GM06990 (cell line): ENCODE measurements around the gene CDC25A.

Source experiments
- DNase-seq: peaks from one replicate; pipeline ENCODE4 v3.0.0-alpha.2; 2011; ENCODE audit not compliant: insufficient read length; ENCODE audit errors: extremely low read depth
- H3K27me3 ChIP-seq: replicated peaks from 2 replicates; pipeline ENCODE4 v1.6.0; 2011; ENCODE audit warnings: low read length; ENCODE audit not compliant: control insufficient read depth, insufficient read depth
- H3K36me3 ChIP-seq: 2 replicates; pipeline ENCODE4 v1.5.1; 2011; ENCODE audit warnings: low read length; ENCODE audit not compliant: control insufficient read depth, insufficient read depth
- H3K4me3 ChIP-seq: replicated peaks from 2 replicates; pipeline ENCODE4 v1.5.1; 2011; ENCODE audit warnings: low read depth, mild to moderate bottlenecking, control low read depth, low read length
- TF ChIP-seq, protein P1 (sequence below): IDR thresholded peaks from 2 replicates; pipeline ENCODE4 v1.5.1; 2011; ENCODE audit warnings: low read length, control low read depth, mild to moderate bottlenecking, inconsistent platforms; ENCODE audit not compliant: insufficient read depth, poor library complexity, severe bottlenecking

CDC25A gene

DNA sequence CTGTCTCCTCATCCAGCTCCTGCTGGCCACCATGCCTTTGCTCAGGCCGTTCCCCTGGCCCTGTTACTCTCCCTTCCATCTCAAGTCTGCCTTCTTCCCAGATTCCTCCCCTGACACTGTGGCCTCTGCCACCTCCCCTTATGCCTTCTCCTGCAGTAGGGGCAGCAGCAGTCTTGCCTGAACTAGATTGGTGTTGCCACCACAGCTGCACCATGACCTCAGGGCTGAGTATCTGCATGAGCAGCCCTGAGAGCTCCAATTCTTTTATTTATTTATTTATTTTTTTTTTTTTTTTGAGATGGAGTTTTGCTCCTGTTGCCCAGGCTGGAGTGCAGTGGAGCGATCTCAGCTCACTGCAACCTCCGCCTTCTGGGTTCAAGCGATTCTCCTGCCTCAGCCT lies 21.2 kb upstream of the CDC25A start:
- DNase-seq = no peak
- TF ChIP-seq, protein P1, sequence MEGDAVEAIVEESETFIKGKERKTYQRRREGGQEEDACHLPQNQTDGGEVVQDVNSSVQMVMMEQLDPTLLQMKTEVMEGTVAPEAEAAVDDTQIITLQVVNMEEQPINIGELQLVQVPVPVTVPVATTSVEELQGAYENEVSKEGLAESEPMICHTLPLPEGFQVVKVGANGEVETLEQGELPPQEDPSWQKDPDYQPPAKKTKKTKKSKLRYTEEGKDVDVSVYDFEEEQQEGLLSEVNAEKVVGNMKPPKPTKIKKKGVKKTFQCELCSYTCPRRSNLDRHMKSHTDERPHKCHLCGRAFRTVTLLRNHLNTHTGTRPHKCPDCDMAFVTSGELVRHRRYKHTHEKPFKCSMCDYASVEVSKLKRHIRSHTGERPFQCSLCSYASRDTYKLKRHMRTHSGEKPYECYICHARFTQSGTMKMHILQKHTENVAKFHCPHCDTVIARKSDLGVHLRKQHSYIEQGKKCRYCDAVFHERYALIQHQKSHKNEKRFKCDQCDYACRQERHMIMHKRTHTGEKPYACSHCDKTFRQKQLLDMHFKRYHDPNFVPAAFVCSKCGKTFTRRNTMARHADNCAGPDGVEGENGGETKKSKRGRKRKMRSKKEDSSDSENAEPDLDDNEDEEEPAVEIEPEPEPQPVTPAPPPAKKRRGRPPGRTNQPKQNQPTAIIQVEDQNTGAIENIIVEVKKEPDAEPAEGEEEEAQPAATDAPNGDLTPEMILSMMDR = no peak

DNA sequence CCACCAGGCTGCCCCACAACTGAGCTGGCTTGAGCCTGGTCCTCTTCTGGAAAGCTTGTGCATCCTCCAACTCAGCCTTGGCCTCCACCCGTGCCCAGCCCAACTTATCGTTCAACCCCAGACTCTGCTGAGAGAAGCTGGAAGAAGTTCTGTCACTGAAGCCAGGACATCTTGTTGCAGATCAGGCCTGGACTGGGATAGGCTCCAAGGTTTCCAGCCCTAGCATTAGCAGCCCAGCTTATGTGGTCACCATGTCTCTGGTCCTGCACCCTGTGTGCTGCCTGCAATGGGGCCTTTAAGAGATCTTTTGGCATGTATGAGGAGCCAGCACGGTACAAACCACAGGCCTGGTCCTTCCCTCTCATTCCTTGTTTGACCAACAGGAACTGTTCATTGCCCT lies 19.9 kb upstream of the CDC25A start:
- H3K4me3 ChIP-seq = no peak overlapping the region
- no peaks in the 10 kb centered on the region for H3K27me3 ChIP-seq
- no peak for DNase-seq
- TF ChIP-seq, protein P1 = no peak
- no peaks in the 10 kb centered on the region for H3K36me3 ChIP-seq

More for the DNA sequence above, 21.2 kb upstream of the CDC25A start:
- H3K27me3 ChIP-seq = no peaks in the 10 kb centered on the region
- no peak overlapping the region for H3K4me3 ChIP-seq
- H3K36me3 ChIP-seq = no peaks in the 10 kb centered on the region

DNA sequence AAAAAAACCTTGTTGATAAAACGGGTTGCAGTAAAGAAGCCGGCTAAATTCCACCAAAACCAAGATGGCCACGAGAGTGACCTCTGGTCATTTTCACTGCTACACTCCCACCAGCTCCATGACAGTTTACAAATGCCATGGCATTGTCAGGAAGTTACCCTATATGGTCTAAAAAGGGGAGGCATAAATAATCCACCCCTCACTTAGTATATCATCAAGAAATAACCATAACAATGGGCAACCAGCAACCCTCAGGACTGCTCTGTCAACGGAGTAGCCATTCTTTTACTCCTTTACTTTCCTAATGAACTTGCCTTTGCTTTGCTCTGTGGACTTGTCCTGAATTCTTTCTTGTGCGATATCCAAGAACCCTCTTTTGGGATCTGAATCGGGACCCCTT lies 14.4 kb upstream of the CDC25A start:
- Histone ChIP-seq H3K36me3 (no peaks in the 10 kb centered on the region), H3K27me3 (no peaks in the 10 kb centered on the region), H3K4me3 (no peak overlapping the region)
- TF ChIP-seq, protein P1 = no peak
- DNase-seq = no peak

DNA sequence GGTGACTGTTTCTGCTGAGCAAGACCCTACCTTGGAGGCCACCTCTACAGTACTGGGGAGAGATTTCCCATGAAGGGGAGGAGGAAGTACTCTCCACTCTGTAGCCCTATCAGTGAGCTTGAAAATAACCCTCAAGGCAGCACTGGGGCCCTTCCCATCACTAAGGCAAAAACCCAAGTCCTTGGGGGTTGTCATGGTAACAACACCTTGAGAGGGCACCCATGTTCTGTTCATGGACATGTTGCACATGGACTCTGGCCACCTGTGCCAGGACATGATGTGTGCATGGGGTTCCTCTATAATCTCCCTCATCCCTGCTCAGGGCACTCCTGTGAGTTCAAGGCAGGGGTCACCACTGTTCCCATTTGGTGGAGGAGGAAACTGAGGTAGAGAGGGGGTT lies 10.9 kb upstream of the CDC25A start:
- H3K4me3 ChIP-seq = no peak overlapping the region
- H3K36me3 ChIP-seq = no peaks in the 10 kb centered on the region
- H3K27me3 ChIP-seq = no peaks in the 10 kb centered on the region
- TF ChIP-seq, protein P1 = no peak
- no peak for DNase-seq

DNA sequence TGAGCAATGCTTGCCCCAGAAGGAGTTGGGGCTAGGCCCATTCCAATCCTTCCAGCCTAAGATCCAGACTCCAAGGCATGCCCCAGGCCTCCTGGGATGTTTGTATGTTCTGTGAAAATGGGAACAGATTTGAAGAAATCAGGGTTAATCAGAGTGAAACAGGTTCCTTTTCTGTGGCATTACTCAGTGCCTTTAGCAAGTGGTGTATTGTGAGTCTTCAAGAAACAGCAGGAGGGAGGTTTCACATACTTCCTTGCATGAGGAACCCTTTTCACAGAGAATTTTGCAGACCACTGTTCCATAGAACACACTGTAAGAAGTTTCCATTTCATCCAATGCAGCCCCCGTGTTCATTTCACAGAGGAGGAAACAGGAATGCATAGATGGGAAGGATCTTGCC lies 8.4 kb upstream of the CDC25A start:
- TF ChIP-seq, protein P1 = no peak
- DNase-seq = no peak
- H3K36me3 ChIP-seq = no peaks in the 10 kb centered on the region
- H3K4me3 ChIP-seq = no peak overlapping the region
- no peaks in the 10 kb centered on the region for H3K27me3 ChIP-seq

DNA sequence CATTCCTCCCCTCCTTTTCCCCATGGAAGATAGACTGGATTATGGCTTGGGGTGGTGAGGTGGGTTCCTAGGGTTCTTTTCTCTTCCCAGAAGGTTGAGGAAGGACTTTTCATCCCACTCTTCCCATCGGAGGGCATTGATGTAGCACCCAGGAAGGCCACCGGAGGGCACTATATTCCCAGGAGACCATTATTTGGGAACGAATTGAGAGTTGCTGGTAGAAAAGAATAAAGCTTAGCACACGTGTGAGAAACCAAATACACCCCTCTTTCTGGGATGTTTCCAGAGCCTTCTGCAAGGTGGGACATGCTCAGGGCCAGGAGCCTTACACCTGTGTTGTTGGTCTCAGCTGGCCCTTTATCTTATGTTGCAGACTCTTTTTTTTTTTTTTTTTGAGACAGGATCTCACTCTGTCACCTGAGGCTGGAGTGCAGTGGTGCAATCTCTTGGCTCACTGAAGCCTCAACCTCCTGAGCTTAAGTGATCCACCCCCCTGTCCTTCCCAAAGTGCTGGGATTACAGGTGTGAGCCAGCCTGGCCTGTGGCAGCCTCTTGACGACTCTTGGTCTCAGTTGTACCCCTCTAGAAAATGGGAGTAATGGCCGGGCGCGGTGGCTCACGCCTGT lies 6.3 kb upstream of the CDC25A start:
- Histone ChIP-seq H3K4me3 (no peak overlapping the region), H3K36me3 (no peaks in the 10 kb centered on the region), H3K27me3 (no peaks in the 10 kb centered on the region)
- TF ChIP-seq, protein P1 = peak; percentile 81
- DNase-seq = no peak
